H1 (cell line): Measurements from ENCODE around the gene PARD3. TPM values are rescaled to one million over a fixed set of nuclear protein-coding genes. Genes with fewer than 3 reads are reported as not detected.

Experiments used
- CTCF ChIA-PET: fragments of 300-600 bp; sonication (Branson Sonifier 250); formaldehyde crosslinking; loops from one replicate; lab custom pipeline; 2021; ENCODE audit not compliant: partially characterized antibody; lab: Charles Lee
- POLR2A ChIA-PET: fragments of 300-600 bp; sonication (Branson Sonifier 250); formaldehyde crosslinking; loops from one replicate; lab custom pipeline; 2021; ENCODE audit warnings: inconsistent platforms; ENCODE audit not compliant: partially characterized antibody; lab: Charles Lee
- DNase-seq, 2 experiments: peaks; one replicate each; pipeline versions ENCODE4 v3.0.0 to v3.0.0-alpha.2; 2010 to 2022; ENCODE audit warnings: low spot score in 2 of 2, low read depth in 1 of 2, mixed read lengths in 1 of 2
- FAIRE-seq: peaks from 2 replicates; lab custom pipeline; 2011; peaks lifted over from hg19 to GRCh38; lab: Jason Lieb, UNC
- H2AFZ ChIP-seq: 2 replicates; pipeline ENCODE4 v1.8.1; 2012; ENCODE audit warnings: low read length, inconsistent platforms
- H2AK5ac ChIP-seq: 2 replicates; pipeline ENCODE4 v1.6.1; 2013; ENCODE audit warnings: low read depth, low read length
- H2BK120ac ChIP-seq: replicated peaks from 2 replicates; pipeline ENCODE3; 2013; ENCODE audit warnings: low read depth, low read length, inconsistent platforms
- H2BK12ac ChIP-seq: 2 replicates; pipeline ENCODE4 v1.6.1; 2013; ENCODE audit warnings: low read depth, low read length
- H2BK15ac ChIP-seq: 2 replicates; pipeline ENCODE4 v1.6.1; 2013; ENCODE audit warnings: low read length
- H2BK20ac ChIP-seq: 2 replicates; pipeline ENCODE4 v1.6.1; 2013; ENCODE audit warnings: low read length
- H2BK5ac ChIP-seq: 2 replicates; pipeline ENCODE4 v1.6.1; 2013; ENCODE audit warnings: low read depth, low read length
- H3K14ac ChIP-seq: 2 replicates; pipeline ENCODE4 v1.6.1; 2013; ENCODE audit warnings: inconsistent platforms; ENCODE audit not compliant: insufficient read length
- H3K18ac ChIP-seq: 2 replicates; pipeline ENCODE4 v1.6.1; 2013; ENCODE audit warnings: low read length; ENCODE audit errors: extremely low read depth
- H3K23ac ChIP-seq: 2 replicates; pipeline ENCODE4 v1.6.1; 2013; ENCODE audit warnings: inconsistent platforms; ENCODE audit not compliant: insufficient read length
- H3K23me2 ChIP-seq: 2 replicates; pipeline ENCODE4 v1.6.1; 2013; ENCODE audit warnings: low read depth, low read length
- H3K27ac ChIP-seq: 2 replicates; pipeline ENCODE4 v1.6.1; 2011; ENCODE audit warnings: low read depth, low read length, inconsistent platforms
- H3K27me3 ChIP-seq, 4 experiments: replicated peaks in 1 of 4; 1 replicate in 1 of 4; 2 replicates in 3 of 4; pipeline versions ENCODE4 v1.6.1 to v1.8.1; 2011 to 2013; ENCODE audit warnings: low read length in 3 of 4, mild to moderate bottlenecking in 3 of 4, inconsistent platforms in 2 of 4, mixed read lengths in 2 of 4, moderate library complexity in 1 of 4; ENCODE audit not compliant: control insufficient read depth in 3 of 4, insufficient read depth in 3 of 4; ENCODE audit errors: extremely low read depth in 1 of 4
- H3K36me3 ChIP-seq, 4 experiments: 2 replicates each; pipeline versions ENCODE4 v1.6.1 to v1.8.1; 2011 to 2013; ENCODE audit warnings: mild to moderate bottlenecking in 4 of 4, low read length in 3 of 4, moderate library complexity in 2 of 4, control low read depth in 1 of 4, inconsistent platforms in 1 of 4; ENCODE audit not compliant: insufficient read depth in 4 of 4, control insufficient read depth in 2 of 4
- H3K4ac ChIP-seq: replicated peaks from 2 replicates; pipeline ENCODE3; 2013; ENCODE audit warnings: low read length, low read depth, mixed read lengths, inconsistent platforms; ENCODE audit not compliant: insufficient read length
- H3K4me1 ChIP-seq, 4 experiments: replicated peaks in 1 of 4; 1 replicate in 1 of 4; 2 replicates in 3 of 4; pipeline versions ENCODE4 v1.6.1 to v1.8.1; 2011 to 2013; ENCODE audit warnings: low read length in 3 of 4, inconsistent platforms in 2 of 4, mixed read lengths in 1 of 4; ENCODE audit not compliant: insufficient read depth in 4 of 4, control insufficient read depth in 3 of 4
- H3K4me2 ChIP-seq, 2 experiments: 2 replicates each; pipeline versions ENCODE4 v1.6.1 to v1.8.1; 2011 to 2013; ENCODE audit warnings: low read depth in 2 of 2, low read length in 2 of 2, control low read depth in 1 of 2, inconsistent platforms in 1 of 2, mild to moderate bottlenecking in 1 of 2; ENCODE audit not compliant: insufficient read depth in 1 of 2
- H3K4me3 ChIP-seq, 4 experiments: fragments of 200-600, 300-600 bp in 1 of 4; sonication (generic), shearing (Covaris generic), sonication (Bioruptor Twin) in 1 of 4; 2 replicates each; pipeline versions ENCODE4 v1.5.1 to v1.8.1; 2011 to 2016; ENCODE audit warnings: low read length in 4 of 4, low read depth in 3 of 4, control low read depth in 2 of 4, inconsistent platforms in 2 of 4, mild to moderate bottlenecking in 2 of 4, mixed read lengths in 1 of 4, moderate library complexity in 1 of 4; ENCODE audit not compliant: insufficient read depth in 2 of 4; ENCODE audit errors: extremely low read depth in 1 of 4
- H3K56ac ChIP-seq: replicated peaks from 2 replicates; pipeline ENCODE3; 2013; ENCODE audit warnings: low read depth, mild to moderate bottlenecking, mixed read lengths, low read length, inconsistent platforms; ENCODE audit not compliant: insufficient read length
- H3K79me1 ChIP-seq: 2 replicates; pipeline ENCODE4 v1.6.1; 2013; ENCODE audit warnings: low read depth, low read length, control low read depth
- H3K79me2 ChIP-seq, 2 experiments: 2 replicates each; pipeline versions ENCODE4 v1.6.1 to v1.8.1; 2012 to 2013; ENCODE audit warnings: low read length in 2 of 2, mild to moderate bottlenecking in 2 of 2, inconsistent platforms in 1 of 2; ENCODE audit not compliant: insufficient read depth in 2 of 2, control insufficient read depth in 1 of 2
- H3K9ac ChIP-seq, 4 experiments: replicated peaks in 1 of 4; 1 replicate in 1 of 4; 2 replicates in 3 of 4; pipeline versions ENCODE4 v1.6.1 to v1.8.1; 2011 to 2013; ENCODE audit warnings: low read depth in 3 of 4, low read length in 3 of 4, control low read depth in 2 of 4, mild to moderate bottlenecking in 2 of 4, moderate library complexity in 2 of 4, inconsistent platforms in 1 of 4; ENCODE audit errors: extremely low read depth in 1 of 4
- H3K9me3 ChIP-seq, 2 experiments: 2 replicates each; pipeline versions ENCODE4 v1.6.1 to v1.8.1; 2012 to 2013; ENCODE audit warnings: mild to moderate bottlenecking in 2 of 2, moderate library complexity in 2 of 2, control low read depth in 1 of 2, inconsistent platforms in 1 of 2, low read depth in 1 of 2, low read length in 1 of 2, mixed read lengths in 1 of 2; ENCODE audit not compliant: insufficient read depth in 2 of 2
- H4K20me1 ChIP-seq, 2 experiments: replicated peaks in 1 of 2; 2 replicates each; pipeline versions ENCODE3 to v1.8.1; 2011 to 2013; ENCODE audit warnings: inconsistent platforms in 2 of 2, low read length in 2 of 2, mild to moderate bottlenecking in 1 of 2; ENCODE audit not compliant: insufficient read depth in 2 of 2, control insufficient read depth in 1 of 2
- H4K5ac ChIP-seq: 2 replicates; pipeline ENCODE4 v1.6.1; 2013; ENCODE audit warnings: low read length, low read depth, mixed read lengths, inconsistent platforms; ENCODE audit not compliant: insufficient read length
- H4K8ac ChIP-seq: 2 replicates; pipeline ENCODE4 v1.8.0; 2013; ENCODE audit warnings: mild to moderate bottlenecking, moderate library complexity, low read length, inconsistent platforms; ENCODE audit not compliant: insufficient read depth; ENCODE audit errors: extremely low read depth
- H4K91ac ChIP-seq: replicated peaks from 2 replicates; pipeline ENCODE3; 2013; ENCODE audit warnings: low read length, mixed read lengths, inconsistent platforms; ENCODE audit not compliant: insufficient read length
- BCL11A ChIP-seq, 2 experiments: IDR thresholded peaks; one replicate each; pipeline ENCODE4 v1.6.1; 2011; ENCODE audit warnings: low read depth in 2 of 2, low read length in 2 of 2, mild to moderate bottlenecking in 2 of 2
- CHD2 ChIP-seq: IDR thresholded peaks from 2 replicates; pipeline ENCODE4 v1.6.1; 2012; ENCODE audit warnings: low read length, improper control_type of control experiment
- RAD21 ChIP-seq, 2 experiments: IDR thresholded peaks in 1 of 2; conservative IDR thresholded peaks in 1 of 2; 2 replicates each; pipeline ENCODE4 v1.6.1; 2011; ENCODE audit warnings: low read depth in 2 of 2, low read length in 2 of 2, improper control_type of control experiment in 1 of 2, inconsistent platforms in 1 of 2, mild to moderate bottlenecking in 1 of 2, moderate library complexity in 1 of 2
- SIX5 ChIP-seq: IDR thresholded peaks from 2 replicates; pipeline ENCODE4 v1.6.1; 2011; ENCODE audit warnings: mild to moderate bottlenecking, low read depth, low read length
- TAF1 ChIP-seq: IDR thresholded peaks from 2 replicates; pipeline ENCODE4 v1.6.1; 2011; ENCODE audit warnings: mild to moderate bottlenecking, low read depth, low read length
- WGBS, 2 experiments: shearing (Covaris generic) in 1 of 2; methylation state at CpG; one replicate each; pipeline versions ENCODE4 v1.1.6 to v1.1.7; 2013 to 2015; ENCODE audit warnings: low lambda C conversion rate in 2 of 2, mixed read lengths in 2 of 2, inconsistent platforms in 1 of 2, low coverage in 1 of 2, missing lambda C conversion rate in 1 of 2; ENCODE audit not compliant: insufficient replicate concordance in 2 of 2, insufficient coverage in 1 of 2, insufficient read length in 1 of 2; ENCODE audit errors: extremely low coverage in 1 of 2, missing lambda C conversion rate in 1 of 2; 5-methylcytosine and 5-hydroxymethylcytosine counted together
- polyA plus RNA-seq, 7 experiments: library from polyadenylated mRNA; depleted of rRNA in 3 of 7; stranded (reverse) in 5 of 7; unstranded in 2 of 7; fragments of >200 nt in 5 of 7; fragments of 200-250 nt in 2 of 7; gene quantifications; 1 replicate in 5 of 7; 2 replicates in 1 of 7; 4 replicates in 1 of 7; pipeline versions ENCODE4 v1.2.1 to v1.2.3, GENCODE V29; 2011 to 2013; ENCODE audit warnings: missing spikeins in 2 of 7, mixed read lengths in 2 of 7
- total RNA-seq: library from RNA; stranded (reverse); fragmentation: NEBNext Ultra II Directional; extraction: Animal tissue kit (Norgen Biotek cat#: 25700); gene quantifications from 2 replicates; pipeline ENCODE4 v1.2.1, GENCODE V29; 2021
- TF ChIP-seq, protein P1 (sequence below): IDR thresholded peaks from 2 replicates; pipeline ENCODE4 v1.6.1; 2012; ENCODE audit warnings: inconsistent platforms
- TF ChIP-seq, protein P2 (sequence below): IDR thresholded peaks from 2 replicates; pipeline ENCODE4 v1.6.1; 2012; ENCODE audit warnings: low read length, inconsistent platforms
- TF ChIP-seq, protein P3 (sequence below), 3 experiments: IDR thresholded peaks; 1 replicate in 2 of 3; 2 replicates in 1 of 3; pipeline versions ENCODE4 v1.5.1 to v1.6.1; 2011; ENCODE audit warnings: low read length in 3 of 3, mild to moderate bottlenecking in 3 of 3, inconsistent platforms in 2 of 3, low read depth in 1 of 3, moderate library complexity in 1 of 3; ENCODE audit not compliant: insufficient read depth in 1 of 3; ENCODE audit errors: control extremely low read depth in 1 of 3

Gene PARD3
- total and polyA plus RNA-seq, 2 of the 8 experiments (the other 6 are each of a cell fraction or from before 2014, with no cell fraction given): 19.7 to 49.1 TPM

DNA sequence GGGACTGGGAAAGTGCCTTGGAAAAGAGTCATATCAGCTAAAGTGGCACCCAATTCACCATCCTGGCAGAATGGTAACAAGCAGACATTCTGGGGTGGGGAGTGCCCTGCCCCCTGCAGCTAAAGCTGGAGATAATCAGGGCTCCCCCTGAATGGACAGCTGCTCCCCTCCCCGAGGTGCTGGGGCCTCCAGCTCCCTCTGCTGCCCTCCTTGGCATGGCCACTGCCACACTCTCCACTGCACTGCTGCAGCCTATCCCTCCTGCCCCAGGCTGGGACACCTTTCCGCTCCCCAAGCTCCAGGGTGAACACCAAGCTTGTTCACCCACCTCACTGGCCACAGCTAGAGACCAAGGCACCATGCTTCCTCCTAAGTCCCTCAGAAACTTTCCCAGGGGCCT lies 9.8 kb upstream of the PARD3 start:
- WGBS, 2 experiments: 71% methylated on average over 2 of the region's 2 CpGs; no CpG with 5 or more reads in 1 of the 2 experiments
- Histone ChIP-seq H4K20me1 (no peaks in the 10 kb centered on the region), H3K9me3 (no peaks in the 10 kb centered on the region), H2AFZ (0 out of 2 replicates have a peak overlapping the region, but pooled peaks have one; percentile 80), H3K4ac (no peak overlapping the region), H2BK15ac (no peak overlapping the region; the same call in 1 of the 2 replicates), H4K91ac (no peak overlapping the region), H2BK12ac (peak overlapping the region; percentile 75; the same call in 1 of the 2 replicates), H2BK20ac (no peak overlapping the region), H3K79me1 (no peaks in the 10 kb centered on the region), H2BK5ac (no peak overlapping the region), H3K56ac (no peak overlapping the region), H3K27ac (no peak overlapping the region), H3K79me2 (no peaks in the 10 kb centered on the region), H2BK120ac (no peak overlapping the region), H3K14ac (no peak overlapping the region), H3K9ac (no peak overlapping the region), H3K18ac (no peak overlapping the region; the same call in none of the 2 replicates), H4K5ac (no peak overlapping the region), H3K4me3 (no peak overlapping the region), H3K23me2 (no peaks in the 10 kb centered on the region; the same call in 1 of the 2 replicates), H3K27me3 (no peaks in the 10 kb centered on the region), H3K4me2 (no peak overlapping the region), H2AK5ac (no peak overlapping the region), H3K36me3 (no peaks in the 10 kb centered on the region), H4K8ac (no peak overlapping the region), H3K4me1 (no peaks in the 10 kb centered on the region), H3K23ac (no peak overlapping the region)
- ChIA-PET POLR2A (interaction anchor here (0.7 to 1.4 kb wide), 3 partner anchors 8 to 92 kb away, joined by 3 to 4 read pairs (median 3); no protein-coding TSS in a partner anchor), CTCF (interaction anchor here (0.5 to 2.5 kb wide), 16 partner anchors 8 to 751 kb away, joined by 3 to 11 read pairs (median 4); no protein-coding TSS in a partner anchor)
- FAIRE-seq: no peak
- DNase-seq: peak in 1 of 2 experiments; percentile 57
- TF ChIP-seq, protein P1, sequence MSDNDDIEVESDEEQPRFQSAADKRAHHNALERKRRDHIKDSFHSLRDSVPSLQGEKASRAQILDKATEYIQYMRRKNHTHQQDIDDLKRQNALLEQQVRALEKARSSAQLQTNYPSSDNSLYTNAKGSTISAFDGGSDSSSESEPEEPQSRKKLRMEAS: 0 out of 2 replicates have a peak, but pooled peaks have one; percentile 13
- TF ChIP-seq CHD2 (no peak), SIX5 (no peak), RAD21 (IDR thresholded peaks at IDR 0.05 in 1 of 2, conservative IDR thresholded peaks at IDR 0.05 in 1 of 2; ENCODE audit: low read depth in 2 of 2, low read length in 2 of 2) (peak; percentile 30 to 53), BCL11A (IDR thresholded peaks at IDR 0.05; ENCODE audit: low read depth in 2 of 2, low read length in 2 of 2) (no peak), TAF1 (no peak)
- TF ChIP-seq, protein P2, sequence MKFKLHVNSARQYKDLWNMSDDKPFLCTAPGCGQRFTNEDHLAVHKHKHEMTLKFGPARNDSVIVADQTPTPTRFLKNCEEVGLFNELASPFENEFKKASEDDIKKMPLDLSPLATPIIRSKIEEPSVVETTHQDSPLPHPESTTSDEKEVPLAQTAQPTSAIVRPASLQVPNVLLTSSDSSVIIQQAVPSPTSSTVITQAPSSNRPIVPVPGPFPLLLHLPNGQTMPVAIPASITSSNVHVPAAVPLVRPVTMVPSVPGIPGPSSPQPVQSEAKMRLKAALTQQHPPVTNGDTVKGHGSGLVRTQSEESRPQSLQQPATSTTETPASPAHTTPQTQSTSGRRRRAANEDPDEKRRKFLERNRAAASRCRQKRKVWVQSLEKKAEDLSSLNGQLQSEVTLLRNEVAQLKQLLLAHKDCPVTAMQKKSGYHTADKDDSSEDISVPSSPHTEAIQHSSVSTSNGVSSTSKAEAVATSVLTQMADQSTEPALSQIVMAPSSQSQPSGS: no peak
- TF ChIP-seq, protein P3, sequence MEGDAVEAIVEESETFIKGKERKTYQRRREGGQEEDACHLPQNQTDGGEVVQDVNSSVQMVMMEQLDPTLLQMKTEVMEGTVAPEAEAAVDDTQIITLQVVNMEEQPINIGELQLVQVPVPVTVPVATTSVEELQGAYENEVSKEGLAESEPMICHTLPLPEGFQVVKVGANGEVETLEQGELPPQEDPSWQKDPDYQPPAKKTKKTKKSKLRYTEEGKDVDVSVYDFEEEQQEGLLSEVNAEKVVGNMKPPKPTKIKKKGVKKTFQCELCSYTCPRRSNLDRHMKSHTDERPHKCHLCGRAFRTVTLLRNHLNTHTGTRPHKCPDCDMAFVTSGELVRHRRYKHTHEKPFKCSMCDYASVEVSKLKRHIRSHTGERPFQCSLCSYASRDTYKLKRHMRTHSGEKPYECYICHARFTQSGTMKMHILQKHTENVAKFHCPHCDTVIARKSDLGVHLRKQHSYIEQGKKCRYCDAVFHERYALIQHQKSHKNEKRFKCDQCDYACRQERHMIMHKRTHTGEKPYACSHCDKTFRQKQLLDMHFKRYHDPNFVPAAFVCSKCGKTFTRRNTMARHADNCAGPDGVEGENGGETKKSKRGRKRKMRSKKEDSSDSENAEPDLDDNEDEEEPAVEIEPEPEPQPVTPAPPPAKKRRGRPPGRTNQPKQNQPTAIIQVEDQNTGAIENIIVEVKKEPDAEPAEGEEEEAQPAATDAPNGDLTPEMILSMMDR (IDR thresholded peaks at IDR 0.05; ENCODE audit: control extremely low read depth in 1 of 3, insufficient read depth in 1 of 3, low read depth in 1 of 3, low read length in 3 of 3): peak; percentile 48 to 65 (median 48)
